ENCODE data around the gene SRSF10.

DNA sequence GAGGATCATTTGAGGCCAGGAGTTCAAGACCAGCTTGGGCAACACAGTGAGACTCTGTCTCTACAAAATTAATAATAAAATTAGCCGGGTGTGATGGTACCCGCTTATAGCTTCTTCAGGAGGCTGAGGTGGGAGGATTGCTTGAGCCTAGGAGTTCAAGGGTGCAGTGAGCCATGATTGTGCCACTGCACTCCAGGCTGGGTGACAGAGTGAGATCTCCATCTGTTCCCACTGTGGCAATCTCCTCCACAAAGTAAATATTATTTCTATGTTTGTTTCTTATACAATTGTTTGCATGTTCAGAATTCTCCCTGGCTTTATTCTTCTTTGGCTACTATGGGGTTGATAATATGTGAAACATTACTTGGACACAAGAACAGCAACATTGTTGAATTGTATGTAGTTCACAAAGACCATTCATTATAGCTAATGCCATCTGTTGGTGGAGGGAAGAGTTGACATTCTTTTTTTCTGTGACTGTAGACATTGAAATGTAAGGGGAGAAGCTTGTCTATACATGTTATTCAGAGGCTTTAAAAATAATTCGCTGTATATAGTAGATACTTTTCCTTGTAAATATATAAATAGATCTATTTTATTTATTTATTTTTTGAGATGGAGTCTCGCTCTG is 47.8 kb upstream of the SRSF10 start:
- TF ChIP-seq, protein P1, sequence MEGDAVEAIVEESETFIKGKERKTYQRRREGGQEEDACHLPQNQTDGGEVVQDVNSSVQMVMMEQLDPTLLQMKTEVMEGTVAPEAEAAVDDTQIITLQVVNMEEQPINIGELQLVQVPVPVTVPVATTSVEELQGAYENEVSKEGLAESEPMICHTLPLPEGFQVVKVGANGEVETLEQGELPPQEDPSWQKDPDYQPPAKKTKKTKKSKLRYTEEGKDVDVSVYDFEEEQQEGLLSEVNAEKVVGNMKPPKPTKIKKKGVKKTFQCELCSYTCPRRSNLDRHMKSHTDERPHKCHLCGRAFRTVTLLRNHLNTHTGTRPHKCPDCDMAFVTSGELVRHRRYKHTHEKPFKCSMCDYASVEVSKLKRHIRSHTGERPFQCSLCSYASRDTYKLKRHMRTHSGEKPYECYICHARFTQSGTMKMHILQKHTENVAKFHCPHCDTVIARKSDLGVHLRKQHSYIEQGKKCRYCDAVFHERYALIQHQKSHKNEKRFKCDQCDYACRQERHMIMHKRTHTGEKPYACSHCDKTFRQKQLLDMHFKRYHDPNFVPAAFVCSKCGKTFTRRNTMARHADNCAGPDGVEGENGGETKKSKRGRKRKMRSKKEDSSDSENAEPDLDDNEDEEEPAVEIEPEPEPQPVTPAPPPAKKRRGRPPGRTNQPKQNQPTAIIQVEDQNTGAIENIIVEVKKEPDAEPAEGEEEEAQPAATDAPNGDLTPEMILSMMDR (IDR thresholded peaks at IDR 0.05) = peak; percentile 56 to 62 (median 62)
- TF ChIP-seq POLR2A (IDR thresholded peaks at IDR 0.05) = no peak
